Mesendoderm (in vitro differentiated cells): ENCODE measurements around the gene SETD3.

ENCODE experiments used
- DNase-seq: peaks from one replicate; pipeline ENCODE4 v3.0.0; 2013
- H2AK5ac ChIP-seq: 2 replicates; pipeline ENCODE4 v1.6.1; 2013; ENCODE audit warnings: low read length, inconsistent platforms
- H2BK120ac ChIP-seq: 2 replicates; pipeline ENCODE4 v1.6.1; 2013; ENCODE audit warnings: low read depth, mild to moderate bottlenecking, low read length, moderate library complexity, mixed read lengths
- H2BK15ac ChIP-seq: replicated peaks from 2 replicates; pipeline ENCODE4 v1.6.1; 2013; ENCODE audit warnings: low read depth, mild to moderate bottlenecking, moderate library complexity
- H2BK5ac ChIP-seq: 2 replicates; pipeline ENCODE4 v1.6.1; 2013; ENCODE audit warnings: low read length, inconsistent platforms
- H3K18ac ChIP-seq: 2 replicates; pipeline ENCODE4 v1.6.1; 2013; ENCODE audit warnings: mild to moderate bottlenecking, low read length, mixed read lengths
- H3K23ac ChIP-seq: one replicate; pipeline ENCODE4 v1.6.1; 2013; ENCODE audit warnings: low read length
- H3K27ac ChIP-seq: 2 replicates; pipeline ENCODE4 v1.5.1; 2013; ENCODE audit warnings: low read depth, mild to moderate bottlenecking, inconsistent platforms, low read length, moderate library complexity
- H3K27me3 ChIP-seq: 2 replicates; pipeline ENCODE4 v1.6.1; 2013; ENCODE audit warnings: low read length, control low read depth, mild to moderate bottlenecking, inconsistent platforms; ENCODE audit not compliant: insufficient read depth, poor library complexity
- H3K36me3 ChIP-seq: 2 replicates; pipeline ENCODE4 v1.6.1; 2013; ENCODE audit warnings: low read length, inconsistent platforms; ENCODE audit not compliant: control insufficient read depth, insufficient read depth
- H3K4ac ChIP-seq: one replicate; pipeline ENCODE4 v1.6.1; 2013; ENCODE audit warnings: low read depth, mild to moderate bottlenecking, low read length, moderate library complexity
- H3K4me1 ChIP-seq: 2 replicates; pipeline ENCODE4 v1.6.1; 2013; ENCODE audit warnings: low read depth, low read length, inconsistent platforms; ENCODE audit not compliant: control insufficient read depth
- H3K4me2 ChIP-seq: 2 replicates; pipeline ENCODE4 v1.6.1; 2013; ENCODE audit warnings: low read length
- H3K4me3 ChIP-seq: 2 replicates; pipeline ENCODE4 v1.5.1; 2013; ENCODE audit warnings: mild to moderate bottlenecking, low read length
- H3K56ac ChIP-seq: one replicate; pipeline ENCODE4 v1.6.1; 2013; ENCODE audit warnings: low read length
- H3K79me1 ChIP-seq: 2 replicates; pipeline ENCODE4 v1.6.1; 2013; ENCODE audit warnings: low read length, inconsistent platforms
- H3K79me2 ChIP-seq: 2 replicates; pipeline ENCODE4 v1.6.1; 2013; ENCODE audit warnings: mild to moderate bottlenecking, low read length; ENCODE audit not compliant: control insufficient read depth, insufficient read depth
- H3K9ac ChIP-seq: 2 replicates; pipeline ENCODE4 v1.6.1; 2013; ENCODE audit warnings: low read length, inconsistent platforms
- H4K5ac ChIP-seq: one replicate; pipeline ENCODE4 v1.6.1; 2013; ENCODE audit warnings: low read length
- H4K8ac ChIP-seq: one replicate; pipeline ENCODE4 v1.6.1; 2013; ENCODE audit warnings: low read depth, mild to moderate bottlenecking, control low read depth, low read length, moderate library complexity
- WGBS: extraction: QIAGEN DNeasy Blood & Tissue Kit; methylation state at CpG from one replicate; pipeline ENCODE4 v1.1.7; 2013; ENCODE audit warnings: low lambda C conversion rate, missing lambda C conversion rate; ENCODE audit not compliant: insufficient coverage; ENCODE audit errors: extremely low coverage; 5-methylcytosine and 5-hydroxymethylcytosine counted together

The SETD3 gene

GRCh38 chr14:99514552-99515300, 34.1 kb upstream of the SETD3 start:
- Histone ChIP-seq H2BK120ac (no peak overlapping the region), H3K4ac (no peak overlapping the region), H3K79me1 (no peaks in the 10 kb centered on the region), H2BK5ac (no peak overlapping the region), H4K5ac (no peak overlapping the region), H2AK5ac (no peak overlapping the region), H3K36me3 (no peaks in the 10 kb centered on the region), H3K18ac (no peak overlapping the region), H3K27me3 (no peaks in the 10 kb centered on the region), H4K8ac (no peak overlapping the region), H2BK15ac (no peak overlapping the region), H3K56ac (no peak overlapping the region), H3K4me2 (no peak overlapping the region), H3K79me2 (no peaks in the 10 kb centered on the region), H3K4me1 (no peaks in the 10 kb centered on the region), H3K27ac (no peak overlapping the region), H3K23ac (no peak overlapping the region), H3K9ac (no peak overlapping the region), H3K4me3 (no peak overlapping the region)
- no peak for DNase-seq
- no CpG with 5 or more reads among the region's 20 CpGs for WGBS

GRCh38 chr14:99513946-99514551, 33.4 kb upstream of the SETD3 start:
- Histone ChIP-seq H3K79me2 (no peaks in the 10 kb centered on the region), H2AK5ac (no peak overlapping the region), H3K27me3 (no peaks in the 10 kb centered on the region), H3K79me1 (no peaks in the 10 kb centered on the region), H3K56ac (no peak overlapping the region), H3K4me1 (no peaks in the 10 kb centered on the region), H3K4ac (no peak overlapping the region), H3K27ac (no peak overlapping the region), H3K9ac (no peak overlapping the region), H4K8ac (no peak overlapping the region), H2BK120ac (no peak overlapping the region), H3K36me3 (peaks cover 2% of the 10 kb centered on the region), H2BK5ac (no peak overlapping the region), H3K23ac (no peak overlapping the region), H3K4me3 (no peak overlapping the region), H3K4me2 (no peak overlapping the region), H4K5ac (no peak overlapping the region), H2BK15ac (no peak overlapping the region), H3K18ac (no peak overlapping the region)
- no peak for DNase-seq
- WGBS: no CpG with 5 or more reads among the region's 13 CpGs

GRCh38 chr14:99513183-99513694, 32.6 kb upstream of the SETD3 start:
- Histone ChIP-seq H4K5ac (no peak overlapping the region), H3K18ac (no peak overlapping the region), H3K79me1 (no peaks in the 10 kb centered on the region), H2BK15ac (no peak overlapping the region), H3K27me3 (no peaks in the 10 kb centered on the region), H3K79me2 (no peaks in the 10 kb centered on the region), H3K4me2 (no peak overlapping the region), H4K8ac (no peak overlapping the region), H2BK5ac (no peak overlapping the region), H3K36me3 (peaks cover 2% of the 10 kb centered on the region), H3K27ac (no peak overlapping the region), H2AK5ac (no peak overlapping the region), H3K56ac (no peak overlapping the region), H3K4me3 (no peak overlapping the region), H3K4me1 (no peaks in the 10 kb centered on the region), H3K4ac (no peak overlapping the region), H3K23ac (no peak overlapping the region), H3K9ac (no peak overlapping the region), H2BK120ac (no peak overlapping the region)
- no peak for DNase-seq
- WGBS: no CpG with 5 or more reads among the region's 15 CpGs

DNA sequence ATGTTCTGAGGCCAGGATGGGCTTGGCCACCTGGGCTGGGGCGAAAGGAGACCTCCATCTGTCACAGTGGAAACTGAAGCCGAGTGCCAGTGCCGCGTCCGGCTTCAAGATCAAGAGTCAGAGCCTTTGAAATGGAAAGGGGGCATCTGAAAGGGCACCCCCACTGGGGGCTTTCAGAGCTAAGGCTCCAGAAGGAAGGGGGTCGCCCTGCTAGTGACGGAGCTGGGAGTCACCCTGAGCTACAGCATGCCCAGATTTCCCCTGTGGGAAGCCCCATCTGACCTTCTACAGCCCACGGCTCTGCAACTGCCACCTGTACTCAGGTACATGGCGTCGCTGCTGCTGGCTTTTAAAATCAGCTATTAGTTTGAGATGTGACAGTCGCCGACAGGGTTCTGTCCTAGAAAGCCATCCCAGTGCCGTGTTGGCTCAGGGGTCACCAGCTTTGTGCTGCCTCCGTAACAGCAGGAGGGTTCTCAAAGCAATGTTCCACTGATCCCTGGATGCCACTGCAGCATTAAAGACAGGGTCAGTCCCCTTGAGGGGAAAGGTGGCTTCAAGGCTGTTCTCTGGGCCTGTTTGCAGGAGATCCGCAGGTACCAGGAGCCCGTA, 32.0 kb upstream of the SETD3 start:
- no peak overlapping the region for H3K9ac ChIP-seq
- peaks cover 2% of the 10 kb centered on the region for H3K36me3 ChIP-seq
- no peak overlapping the region for H3K23ac ChIP-seq
- no peak overlapping the region for H3K4me2 ChIP-seq
- no peak overlapping the region for H2AK5ac ChIP-seq
- H3K79me1 ChIP-seq: no peaks in the 10 kb centered on the region
- no peak overlapping the region for H2BK15ac ChIP-seq
- no peak for DNase-seq
- no peaks in the 10 kb centered on the region for H3K4me1 ChIP-seq
- H3K27ac ChIP-seq: no peak overlapping the region
- no peak overlapping the region for H2BK5ac ChIP-seq
- no CpG with 5 or more reads among the region's 16 CpGs for WGBS
- H4K8ac ChIP-seq: no peak overlapping the region
- H3K56ac ChIP-seq: no peak overlapping the region
- no peak overlapping the region for H4K5ac ChIP-seq
- no peaks in the 10 kb centered on the region for H3K79me2 ChIP-seq
- no peaks in the 10 kb centered on the region for H3K27me3 ChIP-seq
- H3K4me3 ChIP-seq: no peak overlapping the region
- no peak overlapping the region for H3K4ac ChIP-seq
- no peak overlapping the region for H2BK120ac ChIP-seq
- no peak overlapping the region for H3K18ac ChIP-seq

DNA sequence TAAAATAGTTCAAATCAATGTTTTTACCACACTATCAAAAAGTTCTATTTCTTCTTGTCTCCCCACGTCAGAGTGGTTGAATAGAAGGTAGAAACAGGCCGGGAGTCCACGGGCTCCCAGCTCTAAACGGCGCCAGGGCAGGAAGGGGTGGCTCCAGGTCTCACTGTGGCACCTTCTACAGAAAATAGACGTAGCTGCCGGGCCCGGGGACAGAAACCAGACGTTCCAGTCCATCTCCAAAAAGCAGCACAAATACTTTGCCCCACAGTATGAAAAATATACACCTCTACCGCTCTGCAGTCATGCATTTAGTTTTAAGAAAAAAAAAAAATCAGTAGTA, 31.4 kb upstream of the SETD3 start:
- H3K79me1 ChIP-seq: no peaks in the 10 kb centered on the region
- H3K4ac ChIP-seq: no peak overlapping the region
- H3K4me1 ChIP-seq: no peaks in the 10 kb centered on the region
- H2BK5ac ChIP-seq: no peak overlapping the region
- H3K4me3 ChIP-seq: no peak overlapping the region
- H4K5ac ChIP-seq: no peak overlapping the region
- H2BK15ac ChIP-seq: no peak overlapping the region
- H3K4me2 ChIP-seq: no peak overlapping the region
- H3K56ac ChIP-seq: no peak overlapping the region
- H2BK120ac ChIP-seq: no peak overlapping the region
- H3K27me3 ChIP-seq: no peaks in the 10 kb centered on the region
- H3K9ac ChIP-seq: no peak overlapping the region
- peaks cover 2% of the 10 kb centered on the region for H3K36me3 ChIP-seq
- H2AK5ac ChIP-seq: no peak overlapping the region
- WGBS: no CpG with 5 or more reads among the region's 10 CpGs
- H3K23ac ChIP-seq: no peak overlapping the region
- H4K8ac ChIP-seq: no peak overlapping the region
- H3K79me2 ChIP-seq: no peaks in the 10 kb centered on the region
- no peak overlapping the region for H3K27ac ChIP-seq
- no peak overlapping the region for H3K18ac ChIP-seq
- no peak for DNase-seq
